Vagina (tissue), 2 donors: ENCODE results near the gene TNRC6B.

Source experiments
- POLR2A ChIP-seq, 2 donors: fragments of 450-650 bp; IDR thresholded peaks; one replicate each; pipeline ENCODE4 v1.6.1; 2017; ENCODE audit warnings: antibody characterized with exemption in 2 of 2, mild to moderate bottlenecking in 2 of 2, moderate library complexity in 2 of 2
- POLR2AphosphoS5 ChIP-seq, 2 donors: sonication (generic); formaldehyde crosslinking; IDR thresholded peaks; one replicate each; pipeline ENCODE4 v1.9.0; 2017; ENCODE audit warnings: antibody characterized with exemption in 2 of 2, mild to moderate bottlenecking in 2 of 2, low read depth in 1 of 2; ENCODE audit not compliant: insufficient read depth in 1 of 2
- TF ChIP-seq, protein P1 (sequence below), 3 experiments: fragments of 450-650 bp in 2 of 3; fragments of 200-600 bp in 1 of 3; sonication (generic) in 1 of 3; IDR thresholded peaks; one replicate each; pipeline ENCODE4 v1.5.1; 2017 to 2019; ENCODE audit warnings: antibody characterized with exemption in 3 of 3, mild to moderate bottlenecking in 2 of 3, moderate library complexity in 2 of 3

DNA sequence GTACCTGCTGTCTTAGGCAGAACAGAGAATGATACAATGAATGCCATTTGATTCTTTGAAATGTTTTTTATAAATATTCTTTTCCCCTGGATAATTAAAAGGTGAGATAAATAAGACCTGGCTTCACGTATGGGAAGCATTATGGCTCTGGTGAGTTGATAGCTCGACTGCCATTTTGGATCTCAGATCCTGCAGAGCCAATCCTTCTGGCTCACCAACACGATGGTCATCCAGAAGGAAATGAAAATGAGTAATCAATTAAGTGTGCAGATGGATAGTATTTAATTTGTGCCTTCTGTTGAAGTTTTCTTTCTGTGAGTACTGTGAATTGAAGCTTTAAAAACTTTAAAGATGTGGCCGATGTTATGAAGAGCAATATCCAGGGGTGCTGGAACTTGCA is 2.7 kb downstream of the TNRC6B start:
- TF ChIP-seq, protein P1, sequence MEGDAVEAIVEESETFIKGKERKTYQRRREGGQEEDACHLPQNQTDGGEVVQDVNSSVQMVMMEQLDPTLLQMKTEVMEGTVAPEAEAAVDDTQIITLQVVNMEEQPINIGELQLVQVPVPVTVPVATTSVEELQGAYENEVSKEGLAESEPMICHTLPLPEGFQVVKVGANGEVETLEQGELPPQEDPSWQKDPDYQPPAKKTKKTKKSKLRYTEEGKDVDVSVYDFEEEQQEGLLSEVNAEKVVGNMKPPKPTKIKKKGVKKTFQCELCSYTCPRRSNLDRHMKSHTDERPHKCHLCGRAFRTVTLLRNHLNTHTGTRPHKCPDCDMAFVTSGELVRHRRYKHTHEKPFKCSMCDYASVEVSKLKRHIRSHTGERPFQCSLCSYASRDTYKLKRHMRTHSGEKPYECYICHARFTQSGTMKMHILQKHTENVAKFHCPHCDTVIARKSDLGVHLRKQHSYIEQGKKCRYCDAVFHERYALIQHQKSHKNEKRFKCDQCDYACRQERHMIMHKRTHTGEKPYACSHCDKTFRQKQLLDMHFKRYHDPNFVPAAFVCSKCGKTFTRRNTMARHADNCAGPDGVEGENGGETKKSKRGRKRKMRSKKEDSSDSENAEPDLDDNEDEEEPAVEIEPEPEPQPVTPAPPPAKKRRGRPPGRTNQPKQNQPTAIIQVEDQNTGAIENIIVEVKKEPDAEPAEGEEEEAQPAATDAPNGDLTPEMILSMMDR (IDR thresholded peaks at IDR 0.05): no peak
- TF ChIP-seq POLR2A (IDR thresholded peaks at IDR 0.05): no peak
- no peak for TF ChIP-seq POLR2AphosphoS5 (IDR thresholded peaks at IDR 0.05; ENCODE audit: insufficient read depth in 1 of 2, low read depth in 1 of 2)
